TTC549 (cell line): Measurements from ENCODE around the gene DDAH1.
"Not testable (repeated sequence)": the region's sequence is repeated elsewhere in the genome, so short reads cannot be mapped to it uniquely, and the experiment has no call there.

Experiments used
- FAIRE-seq: peaks from 2 replicates; lab custom pipeline; 2012; peaks lifted over from hg19 to GRCh38; lab: Jason Lieb, UNC

DDAH1 gene

GRCh38 chr1:85465099-85465785 is at the start of gene DDAH1:
DDAH1 (minus strand) TSS chr1:85465159; CDS start chr1:85465045, 114 bp downstream.
- FAIRE-seq, result no peak

GRCh38 chr1:85513998-85514397 is 49.0 kb upstream of the DDAH1 start:
- not testable (repeated sequence) for FAIRE-seq

GRCh38 chr1:85504417-85504816 is 39.5 kb upstream of the DDAH1 start:
- FAIRE-seq, result no peak

DNA sequence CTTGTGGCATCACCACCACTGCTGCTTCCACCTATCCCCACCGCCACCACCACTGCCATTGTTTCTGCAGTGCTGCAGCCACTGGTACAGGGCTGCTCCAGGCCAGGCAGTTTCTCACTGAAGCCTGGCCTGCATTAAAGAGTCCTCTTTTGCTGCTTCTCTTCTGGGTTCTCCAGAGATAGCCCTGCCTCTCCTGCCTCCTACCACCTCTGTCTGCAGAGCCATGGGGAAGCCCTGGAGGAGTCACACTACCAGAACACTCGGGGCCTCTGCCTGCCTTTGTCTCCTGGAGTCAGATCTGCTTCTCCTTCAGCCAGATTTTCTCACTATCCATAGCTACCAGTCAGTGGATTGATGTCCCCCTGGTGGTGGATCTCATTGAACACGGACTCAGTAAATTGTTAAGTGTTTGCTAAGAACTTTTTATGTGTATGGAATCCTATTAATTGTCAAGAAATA is 37.7 kb upstream of the DDAH1 start:
- peak; percentile 54 for FAIRE-seq

- no peak for FAIRE-seq
These were observed 37.2 kb upstream of the DDAH1 start for GRCh38 chr1:85502171-85502570.

DNA sequence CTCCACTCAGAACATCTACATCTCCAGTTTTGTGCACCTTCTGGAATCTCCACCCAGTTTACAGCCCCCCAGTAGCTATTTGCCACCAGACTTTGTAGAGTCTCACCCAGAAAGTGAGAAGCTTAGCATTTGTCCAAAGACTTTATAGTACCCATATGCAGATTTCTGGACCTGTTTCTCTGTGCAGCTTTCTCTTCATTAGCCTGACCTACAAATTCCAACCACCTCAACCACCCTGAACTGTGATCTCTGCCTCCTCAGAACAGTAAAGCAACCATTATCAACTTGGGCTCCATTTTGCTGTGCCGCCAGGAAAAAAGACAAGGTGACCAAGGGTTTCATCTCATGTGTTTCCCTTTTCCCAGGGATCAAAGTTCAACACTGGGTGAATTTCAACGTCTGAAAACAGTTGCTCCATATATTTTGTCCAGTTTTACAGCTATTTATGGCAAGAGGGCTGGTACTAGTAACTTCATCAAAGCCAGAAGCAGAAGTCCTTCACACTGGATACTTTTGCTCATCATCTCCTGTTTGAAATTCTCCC is 36.5 kb upstream of the DDAH1 start:
- FAIRE-seq, result no peak

GRCh38 chr1:85496941-85497582 is 32.1 kb upstream of the DDAH1 start:
- FAIRE-seq, result no peak

DNA sequence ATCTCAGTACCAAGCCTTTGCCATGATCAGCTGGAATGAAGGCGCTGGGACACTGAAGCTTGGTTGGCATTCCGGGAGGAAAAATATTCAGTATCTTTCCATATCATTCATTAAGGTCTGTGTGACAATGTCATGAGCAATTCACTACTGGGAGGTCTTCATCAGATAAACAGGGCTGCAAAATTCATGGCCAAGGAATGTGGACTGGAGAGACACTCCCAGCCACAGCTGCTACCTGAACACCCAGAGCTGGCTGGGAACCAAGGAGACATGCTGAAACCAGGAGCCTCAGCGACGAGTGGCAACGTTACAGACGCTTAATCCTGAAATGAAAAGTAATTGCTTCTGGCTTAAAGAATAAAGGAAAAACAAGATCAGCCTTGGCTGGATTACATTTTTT is 30.6 kb upstream of the DDAH1 start:
- no peak for FAIRE-seq

GRCh38 chr1:85494904-85495266 is 29.9 kb upstream of the DDAH1 start:
- FAIRE-seq, result no peak

DNA sequence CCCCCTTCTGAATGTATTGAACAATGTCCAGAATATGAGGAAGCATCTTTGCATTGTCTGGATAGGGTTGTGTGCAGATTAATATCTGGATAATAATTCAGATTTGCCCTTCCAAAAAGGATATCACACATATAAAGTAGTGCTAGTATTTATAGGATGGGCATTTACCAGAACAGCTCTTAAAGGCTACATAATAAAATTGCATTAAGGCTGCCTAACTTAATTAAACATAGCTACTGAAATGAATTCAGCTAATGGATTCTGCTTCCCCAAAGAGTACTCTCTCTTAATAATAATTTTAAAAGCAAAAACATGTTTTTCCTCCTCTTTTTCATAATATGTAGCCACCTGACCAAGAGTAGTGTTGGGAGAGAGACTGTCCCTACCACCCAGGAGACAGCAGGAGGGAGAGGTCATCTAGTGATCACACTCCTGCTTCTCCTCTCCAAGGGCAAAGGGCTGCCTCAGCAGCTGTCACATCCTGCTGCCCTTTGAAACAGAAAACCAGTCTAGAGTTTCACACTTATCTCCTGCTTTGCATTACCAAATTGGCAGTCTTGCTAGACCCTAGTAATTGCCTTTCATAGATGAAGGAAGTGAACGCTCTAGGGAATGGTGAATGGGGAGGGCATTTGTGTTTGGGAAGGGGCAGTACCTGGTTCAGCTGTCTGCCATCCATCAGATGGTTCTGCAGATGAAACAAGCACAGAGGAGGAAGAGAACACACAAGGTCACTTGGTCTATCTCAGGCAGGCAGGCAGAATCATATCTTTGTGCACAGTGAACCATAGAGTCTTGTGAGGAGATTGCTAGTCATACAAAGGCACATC is 29.3 kb upstream of the DDAH1 start:
- no peak for FAIRE-seq

DNA sequence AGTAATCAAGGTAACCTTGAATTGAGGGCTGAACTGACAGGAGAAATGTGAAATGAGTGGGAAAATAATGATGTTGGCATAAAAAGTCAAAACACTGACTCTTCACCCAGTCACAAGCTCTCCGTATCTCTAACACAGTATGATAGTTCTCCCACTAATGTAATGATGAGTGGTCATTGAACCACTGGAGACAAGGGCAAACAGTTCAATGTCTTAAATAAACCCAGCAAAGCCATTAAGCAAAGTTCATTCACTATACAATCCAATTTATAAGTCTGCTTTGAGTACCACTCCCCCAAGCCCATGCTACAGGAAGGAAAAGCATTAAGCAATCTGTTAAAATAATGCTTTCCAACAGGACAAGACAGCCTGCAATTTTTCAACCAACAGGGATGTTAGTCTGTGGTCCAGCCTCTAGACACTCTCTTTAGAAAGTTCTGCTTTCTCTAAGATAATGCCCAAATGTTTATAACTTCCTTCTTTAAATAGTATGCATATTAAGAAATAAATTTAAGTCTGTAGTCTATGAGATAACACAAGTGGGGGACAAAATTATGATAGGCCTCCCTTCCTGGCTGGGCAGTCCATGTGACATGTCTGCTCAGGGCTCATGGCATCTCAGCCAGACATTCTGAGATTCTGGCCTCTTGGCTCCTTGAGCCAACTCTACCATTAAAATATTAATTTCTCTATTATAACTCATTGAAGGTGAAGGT is 25.5 kb upstream of the DDAH1 start:
- no peak for FAIRE-seq

DNA sequence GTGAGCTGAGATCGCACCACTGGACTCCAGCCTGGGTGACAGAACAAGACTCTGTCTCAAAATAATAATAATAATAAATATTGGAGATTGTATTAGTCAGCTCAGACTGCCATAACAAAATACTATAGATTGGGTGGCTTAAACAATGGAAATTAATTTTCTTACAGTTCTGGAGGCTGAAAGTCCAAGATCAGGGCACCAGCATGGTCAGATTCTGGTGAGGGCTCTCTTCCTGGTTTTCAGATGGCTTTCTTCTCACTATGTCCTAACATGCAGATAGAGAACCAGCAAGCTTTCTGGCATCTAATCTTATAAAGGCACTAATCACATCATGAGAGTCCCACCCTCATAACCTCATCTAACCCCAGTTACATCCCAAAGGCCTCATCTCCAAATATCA is 23.2 kb upstream of the DDAH1 start:
- FAIRE-seq, result no peak

GRCh38 chr1:85485516-85485915 is 20.6 kb upstream of the DDAH1 start:
- no peak for FAIRE-seq

DNA sequence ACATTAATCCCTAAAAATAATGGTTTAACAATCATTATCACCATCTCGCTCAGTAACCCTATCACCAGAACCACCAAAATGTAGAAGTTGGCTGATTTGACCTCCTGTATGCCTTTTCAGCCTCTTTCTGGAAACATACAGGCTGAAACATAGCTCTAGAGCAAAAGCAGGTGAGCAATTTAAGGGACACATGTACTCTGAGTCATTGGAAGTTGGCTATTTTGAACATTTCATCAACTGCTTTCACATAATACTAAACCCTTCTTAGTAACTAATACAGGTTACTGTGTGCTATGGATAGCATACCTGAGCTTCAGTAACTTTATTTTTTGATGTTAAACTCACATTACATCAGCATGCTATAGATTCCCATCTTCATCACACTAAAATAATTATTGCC is 19.8 kb upstream of the DDAH1 start:
- FAIRE-seq, result no peak

GRCh38 chr1:85484264-85484663 is 19.3 kb upstream of the DDAH1 start:
- no peak for FAIRE-seq

DNA sequence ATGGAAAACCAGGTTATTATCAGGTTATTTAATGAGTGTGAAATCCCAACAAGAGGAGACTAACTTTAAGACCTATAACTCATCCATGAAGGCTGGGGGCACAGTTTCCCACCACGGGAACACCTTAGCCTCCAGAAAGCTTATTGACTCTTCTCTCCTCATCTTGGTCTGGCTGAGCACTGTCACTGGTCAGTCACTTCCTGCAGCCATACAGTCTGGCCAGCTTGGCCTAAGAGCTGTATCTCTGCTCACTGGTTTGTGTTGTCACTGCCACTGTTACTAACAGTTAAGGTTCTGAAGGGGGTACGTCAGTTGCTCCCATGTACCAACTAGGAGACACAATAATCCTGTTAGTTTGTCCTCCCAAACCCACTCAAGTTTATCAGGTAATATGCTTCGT is 16.7 kb upstream of the DDAH1 start:
- no peak for FAIRE-seq

DNA sequence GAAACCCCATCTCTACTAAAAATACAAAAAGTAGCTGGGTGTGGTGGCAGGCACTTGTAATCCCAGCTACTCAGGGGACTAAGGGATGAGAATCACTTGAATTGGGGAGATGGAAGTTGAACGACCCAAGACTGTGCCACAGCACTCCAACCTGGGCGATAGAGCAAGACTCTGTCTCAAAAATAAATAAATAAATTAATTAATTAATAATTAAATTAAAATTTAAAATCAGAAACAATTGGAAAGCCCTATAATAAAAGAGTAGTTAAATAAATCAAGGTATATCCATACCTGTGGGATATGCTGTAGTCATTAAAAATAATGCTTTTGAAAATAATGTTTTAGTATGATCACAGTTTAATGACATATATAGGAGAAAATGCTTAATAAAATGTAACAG is 15.6 kb upstream of the DDAH1 start:
- no peak for FAIRE-seq

GRCh38 chr1:85479491-85479890 is 14.5 kb upstream of the DDAH1 start:
- FAIRE-seq, result no peak

DNA sequence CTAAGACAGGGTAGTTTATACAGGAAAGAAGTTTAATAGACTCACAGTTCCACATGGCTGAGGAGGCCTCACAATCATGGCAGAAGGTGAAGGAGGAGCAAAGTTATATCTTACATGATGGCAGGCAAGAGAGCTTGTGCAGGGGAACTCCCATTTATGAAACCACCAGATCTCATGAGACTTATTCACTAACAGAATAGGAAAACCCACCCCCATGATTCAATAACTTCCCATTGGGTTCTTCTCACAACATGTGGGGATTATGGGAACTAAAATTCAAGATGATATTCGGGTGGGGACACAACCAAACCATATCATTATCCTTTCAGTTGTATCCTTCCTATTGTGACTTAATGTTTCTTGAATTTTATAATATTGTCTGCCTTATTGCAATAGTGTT is 13.4 kb upstream of the DDAH1 start:
- FAIRE-seq, result no peak

- FAIRE-seq, result no peak
These were observed 10.1 kb upstream of the DDAH1 start for GRCh38 chr1:85475055-85475454.

- FAIRE-seq, result no peak
These were observed 8.4 kb upstream of the DDAH1 start for GRCh38 chr1:85473390-85473789.

- no peak for FAIRE-seq
These were observed 6.6 kb upstream of the DDAH1 start for GRCh38 chr1:85471558-85471957.
